Activated naive CD8-positive, alpha-beta T cell treated with anti-CD3 and anti-CD28 coated beads, Interleukin-2, amount 10 ng/mL, durations not matched to agents 7 days and 5 days (primary cell): Measurements from ENCODE around the gene KIAA0513. TPM values are rescaled to one million over a fixed set of nuclear protein-coding genes. Genes with fewer than 3 reads are reported as not detected.

Experiments used
- ATAC-seq: fragments of 150-1000 bp; cut with Tn5 transposase; one replicate; pipeline ENCODE4 v1.10.0; 2021; ENCODE audit warnings: low read depth, moderate library complexity
- POLR2A ChIA-PET: fragments of 350-600 bp; sonication (Branson Sonifier 250); formaldehyde crosslinking; loops from one replicate; lab custom pipeline; 2021; ENCODE audit warnings: antibody characterized with exemption; lab: Charles Lee
- DNase-seq: peaks from one replicate; pipeline ENCODE4 v3.0.0; 2021
- H3K27ac Mint-ChIP-seq: one replicate; pipeline ENCODE4 v1.8.0; 2022; ENCODE audit warnings: mild to moderate bottlenecking, mixed read lengths
- H3K27me3 Mint-ChIP-seq: one replicate; pipeline ENCODE4 v1.8.0; 2022; ENCODE audit warnings: mild to moderate bottlenecking, moderate library complexity, mixed read lengths
- H3K36me3 Mint-ChIP-seq: one replicate; pipeline ENCODE4 v1.8.0; 2021; ENCODE audit warnings: mild to moderate bottlenecking, mixed read lengths
- H3K4me1 Mint-ChIP-seq: one replicate; pipeline ENCODE4 v1.8.0; 2021; ENCODE audit warnings: mixed read lengths
- H3K4me3 Mint-ChIP-seq: one replicate; pipeline ENCODE4 v1.8.0; 2022; ENCODE audit warnings: mild to moderate bottlenecking, moderate library complexity, mixed read lengths
- H3K9me3 Mint-ChIP-seq: one replicate; pipeline ENCODE4 v1.8.0; 2021; ENCODE audit warnings: mixed read lengths
- total RNA-seq, 2 experiments: library from RNA; stranded (reverse); gene quantifications; one replicate each; pipeline ENCODE4 v1.2.3, GENCODE V29; 2021

Gene KIAA0513, protein sequence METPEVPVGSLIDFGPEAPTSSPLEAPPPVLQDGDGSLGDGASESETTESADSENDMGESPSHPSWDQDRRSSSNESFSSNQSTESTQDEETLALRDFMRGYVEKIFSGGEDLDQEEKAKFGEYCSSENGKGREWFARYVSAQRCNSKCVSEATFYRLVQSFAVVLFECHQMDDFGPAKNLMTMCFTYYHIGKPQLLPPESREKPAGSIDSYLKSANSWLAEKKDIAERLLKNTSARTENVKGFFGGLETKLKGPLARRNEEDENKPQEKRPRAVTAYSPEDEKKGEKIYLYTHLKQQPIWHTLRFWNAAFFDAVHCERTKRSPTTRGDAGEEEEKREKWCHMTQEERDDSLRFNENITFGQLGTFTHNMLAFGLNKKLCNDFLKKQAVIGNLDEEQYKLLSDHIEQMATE
- 10 to 100 TPM; 11.6 to 13.9 TPM for total RNA-seq

DNA sequence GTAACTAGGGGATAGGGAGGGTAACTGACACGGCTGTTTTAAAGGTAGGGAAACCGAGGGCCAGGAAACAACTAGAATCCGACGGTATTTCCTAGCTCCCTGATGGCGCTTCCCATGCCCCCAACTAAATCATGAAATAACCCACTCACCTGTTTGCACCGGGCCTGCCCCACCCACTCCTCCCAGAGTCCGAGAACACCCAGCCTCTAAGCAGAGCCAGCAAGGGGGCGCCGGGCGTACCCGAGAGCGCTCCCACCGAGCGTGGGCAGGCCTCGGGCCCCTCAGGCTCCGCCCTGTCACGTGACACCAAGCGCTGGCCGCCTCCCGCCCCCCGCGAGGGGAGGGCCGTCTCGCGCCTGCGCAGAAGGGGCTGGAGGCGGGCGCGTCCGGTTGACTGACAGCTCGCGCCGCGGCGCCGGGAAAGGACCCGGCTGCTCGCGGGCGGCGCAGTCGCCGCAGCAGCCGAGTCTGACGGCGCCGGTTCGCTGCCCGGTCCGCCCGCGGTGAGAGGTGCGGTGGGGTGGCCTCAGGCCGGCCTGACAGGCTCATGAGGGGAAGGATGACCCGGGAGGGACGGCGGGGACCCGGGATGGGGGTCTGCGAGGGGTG lies at the start of gene KIAA0513:
TSS of gene KIAA0513 (plus strand) at position 447 of the 609 bp plus-strand sequence. CDS start 39,277 bp downstream, outside the sequence.
- no peaks in the 10 kb centered on the region for H3K9me3 Mint-ChIP-seq
- H3K4me1 Mint-ChIP-seq, result peaks cover 29% of the 10 kb centered on the region
- peak within 1 kb of the TSS; percentile 93 for H3K27ac Mint-ChIP-seq
- H3K27me3 Mint-ChIP-seq, result no peaks in the 10 kb centered on the region
- H3K4me3 Mint-ChIP-seq, result peak within 1 kb of the TSS; percentile 90
- POLR2A ChIA-PET, result interaction anchor here (0.9 to 3.5 kb wide), 11 partner anchors 11 to 393 kb away, joined by 3 to 38 read pairs (median 6); partner anchors contain the start of gene ZDHHC7
- peak; percentile 100 for DNase-seq
- ATAC-seq, result peak; percentile 76
- H3K36me3 Mint-ChIP-seq, result no peaks in the 10 kb centered on the region

DNA sequence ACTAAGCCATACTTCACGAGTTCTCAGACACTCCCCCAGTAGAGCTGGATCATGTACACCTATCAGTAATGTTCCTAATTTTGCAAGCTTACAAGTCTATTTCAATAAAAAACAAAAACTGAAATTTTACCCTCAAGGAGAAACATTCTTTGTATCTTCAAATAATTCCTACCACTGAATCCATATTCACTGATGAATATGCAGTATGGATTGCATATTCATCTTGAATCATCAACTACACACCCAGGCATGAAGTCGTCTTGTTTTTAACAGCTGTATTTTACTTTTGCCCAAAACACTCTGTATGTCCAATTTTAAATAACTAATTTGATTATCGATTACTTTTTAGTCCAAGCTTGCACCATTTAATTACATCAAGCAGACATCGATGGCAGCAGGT lies 48.1 kb upstream of the KIAA0513 start:
- peaks cover 12% of the 10 kb centered on the region for H3K36me3 Mint-ChIP-seq
- no peak overlapping the region for H3K27ac Mint-ChIP-seq
- H3K9me3 Mint-ChIP-seq, result no peaks in the 10 kb centered on the region
- H3K27me3 Mint-ChIP-seq, result no peaks in the 10 kb centered on the region
- ATAC-seq, result no peak
- no peak overlapping the region for H3K4me3 Mint-ChIP-seq
- POLR2A ChIA-PET, result no interaction called here
- no peak for DNase-seq
- H3K4me1 Mint-ChIP-seq, result no peaks in the 10 kb centered on the region

DNA sequence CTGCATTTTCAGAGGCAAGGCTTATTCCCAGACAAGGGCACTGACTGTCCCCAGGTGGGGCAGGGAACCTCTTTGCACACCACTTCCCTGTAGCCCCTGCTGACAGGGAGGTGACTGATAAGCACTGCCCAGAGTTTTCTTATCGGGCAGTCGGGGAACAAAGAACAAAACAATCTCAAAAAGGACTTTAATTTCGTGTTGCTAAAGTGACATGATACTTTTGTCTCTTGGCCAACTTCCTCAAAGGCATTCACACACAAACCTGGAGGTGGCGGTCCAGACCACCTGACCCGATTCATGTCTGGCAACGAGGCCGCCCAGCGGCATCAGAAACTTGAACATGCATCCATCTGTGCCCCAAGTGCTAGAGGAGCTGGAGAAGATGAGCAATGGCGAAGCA lies 45.2 kb upstream of the KIAA0513 start:
- Mint-ChIP-seq H3K4me3 (no peak overlapping the region), H3K27ac (no peak overlapping the region), H3K27me3 (no peaks in the 10 kb centered on the region), H3K36me3 (peaks cover 17% of the 10 kb centered on the region), H3K4me1 (peaks cover 4% of the 10 kb centered on the region), H3K9me3 (no peaks in the 10 kb centered on the region)
- POLR2A ChIA-PET, result no interaction called here
- DNase-seq (no peak), ATAC-seq (no peak)

DNA sequence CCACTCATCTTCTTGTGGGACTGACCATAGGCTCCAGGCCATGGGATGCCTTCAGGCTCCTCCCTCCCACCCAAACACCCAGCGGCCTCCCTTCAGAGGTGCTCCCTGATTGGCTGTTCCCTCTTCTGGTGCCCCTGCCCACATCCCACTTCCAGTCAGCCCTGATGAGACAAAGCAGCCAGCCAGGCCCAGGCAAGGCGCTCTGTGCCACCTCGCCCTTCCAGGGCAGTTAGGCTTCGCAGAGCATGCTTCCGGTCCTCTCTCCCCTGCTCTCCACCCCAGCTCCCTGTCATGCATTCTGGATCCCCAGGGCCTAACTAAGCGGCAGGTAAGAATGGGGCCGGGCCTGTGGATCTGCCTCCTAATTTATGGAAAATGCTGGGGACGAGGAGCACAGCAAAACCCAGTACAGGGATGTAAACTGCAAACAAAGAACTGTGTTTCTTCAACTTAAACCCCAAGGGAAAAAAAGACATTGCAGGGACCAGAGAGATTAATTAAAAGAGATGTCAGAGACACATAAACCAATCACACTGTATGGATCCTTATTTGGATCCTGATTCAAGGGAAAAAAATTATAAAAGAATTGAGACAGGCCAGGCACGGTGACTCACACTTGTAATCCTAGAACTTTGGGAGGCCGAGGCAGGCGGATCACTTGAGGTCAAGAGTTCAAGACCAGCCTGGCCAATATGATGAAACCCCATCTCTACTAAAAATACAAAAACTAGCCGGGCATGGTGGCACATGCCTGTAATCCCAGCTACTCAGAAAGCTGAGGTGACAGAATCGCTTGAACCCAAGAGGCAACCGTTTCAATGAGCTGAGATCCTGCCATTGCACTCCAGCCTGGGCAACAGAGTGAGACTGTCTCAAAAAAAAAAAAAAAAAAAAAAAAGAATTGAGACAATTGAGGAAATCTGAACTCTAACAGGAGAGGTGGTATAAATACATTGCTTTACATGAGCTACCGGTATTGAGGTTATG lies 42.2 kb upstream of the KIAA0513 start:
- Mint-ChIP-seq H3K4me3 (no peak overlapping the region), H3K27me3 (no peaks in the 10 kb centered on the region), H3K27ac (no peak overlapping the region), H3K9me3 (no peaks in the 10 kb centered on the region), H3K4me1 (peaks cover 4% of the 10 kb centered on the region), H3K36me3 (peaks cover 19% of the 10 kb centered on the region)
- POLR2A ChIA-PET, result interaction anchor here (0.7 kb wide), 1 partner anchor 14 kb away, joined by 4 read pairs; no protein-coding TSS in a partner anchor
- ATAC-seq (no peak), DNase-seq (no peak)

DNA sequence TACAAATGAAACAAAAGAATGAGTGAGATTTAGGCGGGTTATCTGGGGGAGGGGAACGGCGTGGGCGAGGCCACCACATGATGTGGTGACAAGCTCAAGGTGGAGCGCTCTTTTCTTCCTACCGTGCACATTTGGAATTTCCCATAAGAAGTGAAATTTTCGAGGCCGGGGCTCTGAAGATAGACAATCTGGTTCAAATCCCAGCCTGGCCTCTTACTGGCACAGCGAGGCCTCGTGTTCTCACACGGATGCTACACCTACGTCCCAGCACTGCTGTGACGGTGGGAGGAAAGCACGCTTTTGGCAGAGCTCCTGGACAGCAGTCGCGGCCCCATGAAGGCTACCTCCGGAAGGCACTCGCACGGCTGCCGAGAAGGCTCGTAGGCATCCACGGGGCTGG lies 41.5 kb upstream of the KIAA0513 start:
- POLR2A ChIA-PET, result interaction anchor here (0.7 kb wide), 1 partner anchor 15 kb away, joined by 4 read pairs; no protein-coding TSS in a partner anchor
- Mint-ChIP-seq H3K27ac (no peak overlapping the region), H3K4me1 (peaks cover 4% of the 10 kb centered on the region), H3K9me3 (no peaks in the 10 kb centered on the region), H3K36me3 (peaks cover 14% of the 10 kb centered on the region), H3K27me3 (no peaks in the 10 kb centered on the region), H3K4me3 (no peak overlapping the region)
- DNase-seq, result no peak
- no peak for ATAC-seq

DNA sequence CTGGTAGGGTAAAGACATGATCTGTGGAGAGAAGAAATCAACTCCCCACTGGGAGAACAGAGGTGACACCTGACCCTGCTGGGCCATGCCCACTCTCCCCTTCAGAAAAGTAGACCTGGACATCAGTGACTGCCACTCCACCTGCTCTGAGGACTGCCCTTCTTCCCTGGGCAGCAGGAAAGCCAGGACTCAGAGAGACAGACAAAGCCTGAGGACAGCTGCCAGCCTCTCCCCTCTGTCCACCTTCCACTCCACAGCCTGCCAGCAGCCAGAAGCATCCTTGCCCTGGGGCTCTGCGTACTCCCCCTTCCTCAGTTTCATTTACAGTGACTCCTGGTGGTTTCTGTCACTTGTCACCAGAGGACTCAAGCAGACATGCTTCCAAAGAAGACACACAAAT lies 40.7 kb upstream of the KIAA0513 start:
- Mint-ChIP-seq H3K27ac (no peak overlapping the region), H3K36me3 (peaks cover 14% of the 10 kb centered on the region), H3K27me3 (no peaks in the 10 kb centered on the region), H3K4me3 (no peak overlapping the region), H3K9me3 (no peaks in the 10 kb centered on the region), H3K4me1 (peaks cover 4% of the 10 kb centered on the region)
- ATAC-seq, result no peak
- no peak for DNase-seq
- POLR2A ChIA-PET, result no interaction called here

DNA sequence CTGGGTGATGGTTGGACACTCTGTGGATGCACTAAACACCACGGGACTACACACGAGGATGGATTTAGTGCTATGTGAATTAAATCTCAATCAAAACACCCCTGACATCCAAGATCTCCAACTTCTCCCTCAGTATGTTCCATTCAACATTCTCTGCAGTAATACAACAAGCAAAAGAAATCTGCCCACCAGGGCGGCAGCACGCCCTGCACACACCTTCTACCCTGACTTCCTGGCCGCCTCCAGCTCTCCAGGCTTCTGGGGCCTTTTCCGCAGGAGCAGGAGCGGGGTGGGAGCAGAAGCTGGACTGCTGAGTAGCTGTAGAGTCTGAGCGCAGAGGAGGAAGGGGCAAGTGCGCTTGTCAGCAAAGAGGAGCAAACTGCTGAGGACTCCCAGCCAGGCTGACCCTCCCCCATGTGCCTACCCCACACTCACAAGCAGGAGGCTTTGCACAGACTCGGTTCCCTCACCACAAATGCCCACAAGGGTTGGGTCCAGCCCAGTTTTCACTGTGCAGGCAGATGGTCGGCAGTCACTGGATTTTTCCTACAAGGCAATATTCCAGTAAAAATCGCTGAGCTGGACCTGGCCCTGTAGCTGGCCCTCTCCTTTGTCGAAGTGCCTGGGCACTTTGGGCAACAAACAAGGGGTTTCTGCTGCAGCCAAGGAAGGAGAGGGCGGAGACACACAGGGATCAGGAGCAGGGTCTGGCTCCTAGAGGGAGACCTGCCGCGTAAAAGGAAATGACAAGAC lies 39.1 kb upstream of the KIAA0513 start:
- DNase-seq (no peak), ATAC-seq (no peak)
- Mint-ChIP-seq H3K27ac (no peak overlapping the region), H3K36me3 (peaks cover 14% of the 10 kb centered on the region), H3K4me1 (peaks cover 4% of the 10 kb centered on the region), H3K4me3 (no peak overlapping the region), H3K27me3 (no peaks in the 10 kb centered on the region), H3K9me3 (no peaks in the 10 kb centered on the region)
- POLR2A ChIA-PET, result no interaction called here

DNA sequence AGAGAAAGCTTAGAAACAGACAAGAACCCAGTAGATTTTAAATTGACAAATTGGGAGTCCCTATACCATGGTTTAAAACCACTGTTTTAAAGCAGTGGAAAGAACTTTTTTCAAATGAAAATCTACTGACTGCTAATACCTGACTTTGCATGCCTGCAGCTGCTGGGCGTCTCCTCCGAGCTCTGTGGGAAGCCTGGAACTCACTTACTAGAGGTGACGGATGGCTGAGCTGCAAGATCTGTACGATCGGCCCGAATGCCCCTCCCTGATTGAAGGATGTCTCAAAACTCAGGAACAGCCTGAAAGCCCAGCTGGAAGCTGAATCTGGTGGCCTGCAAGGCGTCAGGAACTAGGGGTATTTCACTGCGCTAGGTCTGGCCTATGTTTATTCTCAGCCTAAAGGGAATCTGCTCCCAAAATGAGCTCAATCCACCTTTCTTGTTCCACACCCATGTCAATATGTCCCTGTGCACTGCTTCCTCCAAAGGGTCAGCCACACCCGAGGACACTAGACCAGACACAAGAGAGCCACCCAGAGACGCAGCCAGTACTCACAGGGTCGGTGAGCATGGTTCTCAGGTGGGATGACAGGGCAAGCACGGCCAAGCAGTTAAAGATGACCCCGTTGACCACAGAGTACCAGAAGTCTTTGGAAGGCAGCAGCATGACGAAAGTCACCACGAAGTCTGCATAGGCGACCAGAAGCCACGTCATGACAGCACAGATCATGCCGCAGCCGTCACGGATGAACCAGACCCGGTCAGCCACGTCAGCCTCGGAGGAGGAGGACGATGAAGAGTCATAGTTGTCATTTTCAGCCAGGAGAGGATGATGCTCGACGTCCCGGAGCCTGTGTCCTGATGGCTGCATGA lies 37.6 kb upstream of the KIAA0513 start:
- DNase-seq (no peak), ATAC-seq (no peak)
- Mint-ChIP-seq H3K36me3 (peaks cover 14% of the 10 kb centered on the region), H3K4me3 (no peak overlapping the region), H3K27me3 (no peaks in the 10 kb centered on the region), H3K4me1 (peaks cover 6% of the 10 kb centered on the region), H3K27ac (no peak overlapping the region), H3K9me3 (no peaks in the 10 kb centered on the region)
- POLR2A ChIA-PET, result interaction anchor here (0.7 kb wide), 1 partner anchor 580 kb away, joined by 3 read pairs; no protein-coding TSS in a partner anchor

DNA sequence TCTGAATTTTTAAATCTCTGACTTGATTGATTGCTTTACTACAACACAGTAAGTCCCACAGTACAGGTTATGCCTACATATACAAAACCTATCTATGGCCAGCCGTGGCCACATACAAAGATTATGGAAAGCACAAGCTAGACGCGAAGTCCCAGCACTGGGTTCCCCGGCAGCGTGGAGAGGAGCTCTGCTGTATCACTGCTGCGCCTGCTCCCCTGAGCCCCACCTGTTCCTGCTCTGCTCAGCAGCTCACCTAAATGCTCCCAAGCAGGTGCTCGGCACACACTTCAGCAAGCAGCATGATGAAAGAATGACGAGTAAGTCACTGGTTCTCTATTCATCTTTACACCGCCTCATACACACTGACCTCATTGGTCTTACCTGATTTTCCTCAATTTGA lies 36.8 kb upstream of the KIAA0513 start:
- DNase-seq (no peak), ATAC-seq (no peak)
- H3K4me3 Mint-ChIP-seq, result no peak overlapping the region
- no peaks in the 10 kb centered on the region for H3K27me3 Mint-ChIP-seq
- POLR2A ChIA-PET, result no interaction called here
- H3K9me3 Mint-ChIP-seq, result no peaks in the 10 kb centered on the region
- peaks cover 8% of the 10 kb centered on the region for H3K4me1 Mint-ChIP-seq
- peaks cover 11% of the 10 kb centered on the region for H3K36me3 Mint-ChIP-seq
- H3K27ac Mint-ChIP-seq, result no peak overlapping the region

DNA sequence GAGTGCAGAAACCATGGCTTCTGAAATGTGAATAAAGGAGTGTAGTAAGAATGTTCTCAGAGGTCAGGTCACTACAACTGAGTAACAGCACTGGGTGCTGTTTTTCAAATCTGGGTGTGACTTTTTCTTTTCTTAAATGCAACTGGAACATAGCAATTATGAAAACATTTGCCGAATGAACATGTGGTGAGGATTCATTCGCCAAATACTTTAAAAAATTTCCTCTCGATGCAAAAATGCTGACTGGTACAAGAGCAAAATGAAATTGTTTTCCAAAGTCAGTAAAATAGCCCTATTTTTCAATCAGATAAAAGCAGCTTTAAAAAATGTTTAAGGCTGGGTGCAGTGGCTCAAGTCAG lies 34.9 kb upstream of the KIAA0513 start:
- Mint-ChIP-seq H3K27me3 (no peaks in the 10 kb centered on the region), H3K4me1 (peaks cover 3% of the 10 kb centered on the region), H3K4me3 (no peak overlapping the region), H3K36me3 (peaks cover 4% of the 10 kb centered on the region), H3K9me3 (no peaks in the 10 kb centered on the region), H3K27ac (no peak overlapping the region)
- no peak for DNase-seq
- ATAC-seq, result no peak
- POLR2A ChIA-PET, result no interaction called here

DNA sequence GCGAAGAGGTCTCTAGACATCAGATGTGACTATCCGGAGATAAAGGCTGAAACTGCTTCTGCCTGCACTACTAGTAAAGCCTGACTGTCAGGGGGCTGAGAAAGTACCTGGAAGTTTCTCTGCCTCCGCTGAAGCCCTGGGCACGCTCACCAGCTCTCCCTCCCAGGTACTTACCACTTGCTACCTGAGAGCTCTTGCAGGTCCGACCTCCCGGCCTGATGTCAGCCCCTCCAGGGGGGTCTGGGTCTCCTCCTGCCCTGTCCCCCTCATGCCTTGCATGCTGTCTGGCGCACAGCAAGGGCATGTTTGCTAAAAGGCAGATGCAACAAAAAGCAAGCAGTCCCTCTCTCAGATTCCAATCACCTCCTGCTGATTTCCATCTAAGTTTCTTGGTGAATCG lies 33.7 kb upstream of the KIAA0513 start:
- DNase-seq (no peak), ATAC-seq (no peak)
- Mint-ChIP-seq H3K4me1 (peaks cover 3% of the 10 kb centered on the region), H3K36me3 (peaks cover 6% of the 10 kb centered on the region), H3K9me3 (no peaks in the 10 kb centered on the region), H3K27me3 (no peaks in the 10 kb centered on the region), H3K4me3 (no peak overlapping the region), H3K27ac (no peak overlapping the region)
- POLR2A ChIA-PET, result no interaction called here

DNA sequence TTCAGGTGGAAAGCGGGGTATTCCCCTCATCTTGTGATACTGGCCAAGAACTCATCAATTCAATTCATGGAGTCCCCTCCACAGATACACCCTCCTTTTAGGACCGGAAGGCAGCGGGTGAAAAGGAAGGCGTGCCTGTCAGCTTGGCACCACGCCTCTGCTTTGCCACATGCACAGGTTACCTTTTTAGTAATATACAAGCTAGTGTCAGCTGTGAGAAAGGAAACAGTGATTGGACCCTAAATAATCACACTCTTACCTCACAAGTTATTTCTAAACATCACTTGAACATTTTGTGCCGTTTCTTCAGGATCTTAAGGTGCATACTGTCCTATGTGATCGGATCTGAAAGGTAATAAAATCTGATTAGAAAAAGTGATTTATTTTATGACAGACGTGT lies 31.9 kb upstream of the KIAA0513 start:
- Mint-ChIP-seq H3K27me3 (no peaks in the 10 kb centered on the region), H3K4me1 (peaks cover 6% of the 10 kb centered on the region), H3K27ac (no peak overlapping the region), H3K4me3 (no peak overlapping the region), H3K9me3 (no peaks in the 10 kb centered on the region), H3K36me3 (peaks cover 6% of the 10 kb centered on the region)
- POLR2A ChIA-PET, result no interaction called here
- DNase-seq, result no peak
- no peak for ATAC-seq
